Gastrocnemius medialis (tissue), 4 donors: ENCODE data around the gene UGGT2. TPM values are rescaled to one million over a fixed set of nuclear protein-coding genes. Genes with fewer than 3 reads are reported as not detected.

Experiments
- ATAC-seq, 2 donors: fragments of 150-250 bp; one replicate each; pipeline ENCODE4 v1.9.1; 2016
- DNase-seq, 2 donors: peaks; one replicate each; pipeline ENCODE4 v3.0.0-alpha.2; 2019
- H3K27ac ChIP-seq, 4 donors: fragments of 200-600 bp; sonication (generic); 1 replicate in 1 of 4; 2 replicates in 3 of 4; pipeline ENCODE4 v1.5.1; 2016 to 2018; ENCODE audit warnings: mild to moderate bottlenecking in 2 of 4, moderate library complexity in 1 of 4
- H3K27me3 ChIP-seq, 3 donors: fragments of 200-600 bp; sonication (generic) in 2 of 3; 1 replicate in 1 of 3; 2 replicates in 2 of 3; pipeline versions ENCODE4 v1.5.1 to v1.6.0; 2016 to 2019; ENCODE audit warnings: mild to moderate bottlenecking in 1 of 3, moderate library complexity in 1 of 3
- H3K36me3 ChIP-seq, 2 donors: fragments of 200-600 bp; sonication (generic) in 1 of 2; one replicate each; pipeline ENCODE4 v1.5.1; 2017 to 2018
- H3K4me1 ChIP-seq, 2 donors: fragments of 200-600 bp; sonication (generic) in 1 of 2; one replicate each; pipeline ENCODE4 v1.5.1; 2016 to 2017; ENCODE audit warnings: mild to moderate bottlenecking in 2 of 2
- H3K4me3 ChIP-seq, 4 donors: fragments of 200-600 bp; sonication (generic) in 3 of 4; 1 replicate in 1 of 4; 2 replicates in 3 of 4; pipeline ENCODE4 v1.5.1; 2016 to 2019; ENCODE audit warnings: mild to moderate bottlenecking in 2 of 4
- H3K9me3 ChIP-seq, 3 donors: fragments of 200-600 bp; sonication (generic) in 2 of 3; 1 replicate in 1 of 3; 2 replicates in 2 of 3; pipeline ENCODE4 v1.5.1; 2016 to 2019
- CTCF ChIP-seq, 5 experiments: fragments of 450-650 bp in 3 of 5; fragments of 200-600 bp in 2 of 5; sonication (generic) in 2 of 5; IDR thresholded peaks in 4 of 5; conservative IDR thresholded peaks in 1 of 5; 1 replicate in 4 of 5; 2 replicates in 1 of 5; pipeline ENCODE4 v1.5.1; 2016 to 2019; ENCODE audit warnings: antibody characterized with exemption in 5 of 5, mild to moderate bottlenecking in 3 of 5, moderate library complexity in 3 of 5
- POLR2A ChIP-seq, 2 donors: fragments of 450-650 bp; IDR thresholded peaks; one replicate each; pipeline ENCODE4 v1.6.1; 2017; ENCODE audit warnings: antibody characterized with exemption in 2 of 2, mild to moderate bottlenecking in 2 of 2, moderate library complexity in 2 of 2
- in situ Hi-C, 4 donors: fragments of 200-750 bp; cut with MboI; loops; one replicate each; pipeline versions ENCODE4 v1.15.0 to v1.8.0; 2017; ENCODE audit warnings: low sequenced_read_pairs in 4 of 4
- intact Hi-C: fragments of 100-400 bp; cut with DNase I; formaldehyde crosslinking; loops from one replicate; pipeline ENCODE4 v1.15.1; 2023; ENCODE audit warnings: low total_unique reads
- total RNA-seq, 4 donors: library from RNA; depleted of rRNA; stranded (reverse); fragments of >200 nt; gene quantifications; one replicate each; pipeline versions ENCODE4 v1.1.0 to v1.2.3, GENCODE V29; 2016

UGGT2 gene
- total RNA-seq, 4 donors from 2014 or later = 4.0 to 10.6 (median 6.8) TPM

DNA sequence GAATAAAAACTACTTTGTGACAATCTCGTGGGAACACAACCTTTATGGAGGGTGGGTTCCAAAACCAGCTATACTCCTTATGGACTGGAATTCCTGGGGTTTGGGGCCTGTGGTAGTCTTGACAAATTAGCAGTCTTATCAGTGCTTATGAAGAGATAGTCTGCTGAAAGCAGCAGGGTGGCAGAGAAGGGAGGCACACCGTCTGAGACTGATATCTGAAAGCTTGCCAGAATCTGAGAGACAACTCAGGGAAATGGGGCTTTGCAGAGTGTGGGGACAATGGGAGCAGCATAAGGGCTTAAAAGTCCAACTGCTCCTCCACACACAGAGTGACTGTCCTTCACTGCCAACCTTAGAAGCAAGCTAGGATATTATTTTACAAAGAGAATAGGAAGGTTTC, 95.9 kb downstream of the UGGT2 start:
- no peak for DNase-seq
- no peak overlapping the region for H3K27ac ChIP-seq
- H3K9me3 ChIP-seq = peaks cover 0 to 4% (median 0%) of the 10 kb centered on the region in 3 donors
- H3K27me3 ChIP-seq = no peaks in the 10 kb centered on the region
- in situ Hi-C loops = no loop called here
- no peaks in the 10 kb centered on the region for H3K36me3 ChIP-seq
- ATAC-seq = no peak
- TF ChIP-seq POLR2A (IDR thresholded peaks at IDR 0.05) = no peak
- TF ChIP-seq CTCF (IDR thresholded peaks at IDR 0.05 in 4 of 5, conservative IDR thresholded peaks at IDR 0.05 in 1 of 5) = no peak
- H3K4me1 ChIP-seq = no peaks in the 10 kb centered on the region
- intact Hi-C loops = no loop called here
- no peak overlapping the region for H3K4me3 ChIP-seq

- H3K4me3 ChIP-seq = no peak overlapping the region
- intact Hi-C loops (no loop called here), in situ Hi-C loops (no loop called here)
- TF ChIP-seq POLR2A (IDR thresholded peaks at IDR 0.05) (no peak), CTCF (IDR thresholded peaks at IDR 0.05 in 4 of 5, conservative IDR thresholded peaks at IDR 0.05 in 1 of 5) (no peak)
- no peaks in the 10 kb centered on the region for H3K27me3 ChIP-seq
- H3K27ac ChIP-seq = no peak overlapping the region
- no peaks in the 10 kb centered on the region for H3K36me3 ChIP-seq
- peaks cover 0 to 4% (median 0%) of the 10 kb centered on the region in 3 donors for H3K9me3 ChIP-seq
- no peak for DNase-seq
- ATAC-seq = no peak
- no peaks in the 10 kb centered on the region for H3K4me1 ChIP-seq
These were observed 96.5 kb downstream of the UGGT2 start for GRCh38 chr13:95956589-95957148.

DNA sequence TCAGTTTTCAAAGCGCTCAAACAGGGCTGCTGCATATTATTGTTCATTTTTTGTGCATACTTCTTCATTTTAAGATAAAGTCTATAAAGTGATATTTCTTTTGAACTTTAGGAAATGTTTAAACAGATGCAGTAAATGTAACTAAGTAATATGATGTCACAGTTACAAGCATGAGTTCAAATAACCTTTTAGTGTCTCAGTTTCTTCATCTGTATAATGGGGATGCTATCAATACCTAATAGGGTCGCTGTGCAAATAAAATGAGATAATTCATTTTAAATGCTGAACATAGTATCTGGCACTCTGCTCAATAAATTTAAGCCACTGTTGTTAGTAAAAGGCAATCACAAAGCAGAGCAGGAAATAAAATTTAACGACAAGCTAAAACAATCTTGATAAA, 97.5 kb downstream of the UGGT2 start:
- intact Hi-C loops = no loop called here

DNA sequence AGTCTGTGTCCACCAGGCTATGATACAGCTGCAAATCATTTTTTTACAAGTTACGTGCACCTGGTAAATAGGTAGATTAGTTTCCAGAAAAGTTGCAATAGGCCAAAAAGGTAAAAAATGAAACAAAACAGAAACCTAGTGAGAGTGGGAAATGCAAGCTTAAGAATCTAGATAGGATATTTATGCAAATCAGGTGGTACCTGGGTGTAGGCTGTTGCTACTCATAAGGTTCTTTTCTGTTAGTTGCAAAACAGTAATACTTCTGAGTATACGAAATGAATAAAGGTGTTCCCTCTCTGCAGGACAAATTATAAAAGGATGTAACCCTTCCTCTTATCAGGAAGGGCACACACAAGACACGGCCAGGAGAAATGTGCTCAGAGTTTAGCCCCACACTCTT, 97.9 kb downstream of the UGGT2 start:
- intact Hi-C loops = no loop called here
- DNase-seq (no peak), ATAC-seq (no peak)
- H3K4me1 ChIP-seq = no peaks in the 10 kb centered on the region
- no peak overlapping the region for H3K27ac ChIP-seq
- H3K36me3 ChIP-seq = no peaks in the 10 kb centered on the region
- in situ Hi-C loops = no loop called here
- TF ChIP-seq POLR2A (IDR thresholded peaks at IDR 0.05) (no peak), CTCF (IDR thresholded peaks at IDR 0.05 in 4 of 5, conservative IDR thresholded peaks at IDR 0.05 in 1 of 5) (no peak)
- no peak overlapping the region for H3K4me3 ChIP-seq
- H3K9me3 ChIP-seq = no peaks in the 10 kb centered on the region
- H3K27me3 ChIP-seq = no peaks in the 10 kb centered on the region

More for the DNA sequence above, 97.5 kb downstream of the UGGT2 start:
- ATAC-seq (no peak), DNase-seq (no peak)
- Histone ChIP-seq H3K4me3 (no peak overlapping the region), H3K36me3 (no peaks in the 10 kb centered on the region), H3K4me1 (no peaks in the 10 kb centered on the region), H3K27me3 (no peaks in the 10 kb centered on the region), H3K9me3 (peaks cover 0 to 3% (median 0%) of the 10 kb centered on the region in 3 donors), H3K27ac (no peak overlapping the region)
- in situ Hi-C loops = no loop called here
- no peak for TF ChIP-seq POLR2A (IDR thresholded peaks at IDR 0.05)
- no peak for TF ChIP-seq CTCF (IDR thresholded peaks at IDR 0.05 in 4 of 5, conservative IDR thresholded peaks at IDR 0.05 in 1 of 5)

GRCh38 chr13:95954266-95954665, 98.9 kb downstream of the UGGT2 start:
- TF ChIP-seq POLR2A (IDR thresholded peaks at IDR 0.05) (no peak), CTCF (IDR thresholded peaks at IDR 0.05 in 4 of 5, conservative IDR thresholded peaks at IDR 0.05 in 1 of 5) (no peak)
- H3K36me3 ChIP-seq = no peaks in the 10 kb centered on the region
- in situ Hi-C loops (no loop called here), intact Hi-C loops (no loop called here)
- no peaks in the 10 kb centered on the region for H3K4me1 ChIP-seq
- H3K27ac ChIP-seq = no peak overlapping the region
- no peaks in the 10 kb centered on the region for H3K9me3 ChIP-seq
- DNase-seq = no peak
- no peak for ATAC-seq
- H3K27me3 ChIP-seq = no peaks in the 10 kb centered on the region
- H3K4me3 ChIP-seq = no peak overlapping the region
